OCI-LY3 (cell line): ENCODE results near the gene SGPL1.

Experiments used
- H2AFZ ChIP-seq: fragments of 200-600, 300-600 bp; shearing (Covaris generic); 2 replicates; pipeline ENCODE4 v1.6.0; 2014; ENCODE audit warnings: antibody characterized with exemption, low read depth, low read length
- H3K27ac ChIP-seq: fragments of 200-600, 300-600 bp; sonication (generic); 2 replicates; pipeline ENCODE4 v1.5.1; 2014; ENCODE audit warnings: mild to moderate bottlenecking, low read length, moderate library complexity, mixed read lengths
- H3K27me3 ChIP-seq: fragments of 200-600, 300-600 bp; sonication (generic); 2 replicates; pipeline ENCODE4 v1.6.1; 2014; ENCODE audit warnings: low read depth, low read length, mixed read lengths
- H3K36me3 ChIP-seq: fragments of 200-600, 300-600 bp; sonication (generic); replicated peaks from 2 replicates; pipeline ENCODE3; 2014; ENCODE audit warnings: low read depth, low read length, mixed read lengths
- H3K4me1 ChIP-seq: fragments of 300-600, 200-600 bp; sonication (generic); 2 replicates; pipeline ENCODE4 v1.6.1; 2014; ENCODE audit warnings: low read length, mixed read lengths
- H3K4me2 ChIP-seq: fragments of 200-600, 300-600 bp; sonication (generic); 2 replicates; pipeline ENCODE4 v1.6.1; 2014; ENCODE audit warnings: low read length, mixed read lengths
- H3K4me3 ChIP-seq: fragments of 300-600, 200-600 bp; sonication (generic); 2 replicates; pipeline ENCODE4 v1.5.1; 2014; ENCODE audit warnings: antibody characterized with exemption, mild to moderate bottlenecking, low read length, moderate library complexity
- H3K79me2 ChIP-seq: fragments of 300-600, 200-600 bp; shearing (Covaris generic); 2 replicates; pipeline ENCODE4 v1.6.1; 2014; ENCODE audit warnings: mild to moderate bottlenecking, low read length, mixed read lengths
- H3K9ac ChIP-seq: fragments of 300-600, 200-600 bp; shearing (Covaris generic); 2 replicates; pipeline ENCODE4 v1.6.0; 2014; ENCODE audit warnings: mild to moderate bottlenecking, low read length, moderate library complexity
- H3K9me3 ChIP-seq: fragments of 200-600, 300-600 bp; shearing (Covaris generic); 2 replicates; pipeline ENCODE4 v1.6.1; 2014; ENCODE audit warnings: low read length, mixed read lengths; ENCODE audit not compliant: insufficient read depth
- H4K20me1 ChIP-seq: fragments of 200-600, 300-600 bp; sonication (generic); 2 replicates; pipeline ENCODE4 v1.6.1; 2016; ENCODE audit warnings: low read length, mixed read lengths; ENCODE audit not compliant: insufficient read depth
- CTCF ChIP-seq: fragments of 200-600, 300-600 bp; sonication (generic); IDR thresholded peaks from 2 replicates; pipeline ENCODE4 v1.5.1; 2014; ENCODE audit warnings: antibody characterized with exemption, low read length, low read depth
- EZH2phosphoT487 ChIP-seq: fragments of 200-600 bp; shearing (Covaris generic); IDR thresholded peaks from 2 replicates; pipeline ENCODE4 v1.6.1; 2018; ENCODE audit warnings: antibody characterized with exemption, mixed run types, low read depth

The SGPL1 gene

DNA sequence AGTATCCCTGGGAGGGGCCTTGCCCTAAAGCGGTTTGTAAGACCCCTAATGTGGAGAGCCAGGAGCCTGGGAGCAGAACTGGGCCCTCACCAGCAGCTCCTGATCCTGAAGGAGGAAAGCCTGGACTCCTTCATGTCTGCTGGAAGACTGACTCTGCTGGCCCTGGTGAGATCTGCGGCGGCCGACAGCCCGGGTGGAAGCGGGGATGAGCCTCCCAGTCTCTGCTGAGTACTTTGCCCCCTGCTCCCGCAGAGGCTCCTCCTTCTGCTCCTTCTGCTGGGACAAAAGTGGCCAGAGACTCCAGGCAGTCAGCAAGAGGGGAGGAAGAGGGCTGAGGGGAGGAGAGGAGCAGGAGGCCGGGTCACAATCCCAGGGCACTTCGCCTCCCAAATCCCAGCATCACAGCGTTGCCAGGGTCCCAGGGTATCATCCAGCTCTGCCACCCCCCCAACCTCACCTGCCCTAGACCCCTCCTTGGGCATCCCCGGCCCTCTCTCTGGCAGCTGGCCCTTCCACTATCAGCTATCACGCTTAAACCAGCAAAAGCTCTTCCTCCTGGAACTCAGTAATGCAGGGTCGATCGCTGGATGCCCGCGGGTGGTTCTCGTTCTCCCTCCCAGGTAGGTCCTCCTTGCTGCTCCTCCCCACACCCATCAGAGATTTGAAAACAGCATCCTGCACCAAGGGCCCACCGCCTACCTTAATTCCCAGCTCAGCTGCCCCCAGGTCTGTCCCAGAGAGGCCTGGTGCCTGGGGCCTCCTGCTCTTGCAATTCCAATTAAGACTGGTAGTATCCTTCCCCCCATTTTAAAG lies 38.5 kb upstream of the SGPL1 start:
- TF ChIP-seq CTCF: no peak
- TF ChIP-seq EZH2phosphoT487: no peak
- Histone ChIP-seq H3K4me1 (no peaks in the 10 kb centered on the region), H3K27me3 (no peaks in the 10 kb centered on the region), H3K9me3 (no peaks in the 10 kb centered on the region), H3K4me3 (no peak overlapping the region), H4K20me1 (no peaks in the 10 kb centered on the region), H3K4me2 (no peak overlapping the region), H2AFZ (no peak overlapping the region), H3K36me3 (no peaks in the 10 kb centered on the region), H3K9ac (no peak overlapping the region), H3K27ac (no peak overlapping the region), H3K79me2 (no peaks in the 10 kb centered on the region)

- no peak overlapping the region for H3K4me2 ChIP-seq
- H3K36me3 ChIP-seq: no peaks in the 10 kb centered on the region
- no peak overlapping the region for H3K4me3 ChIP-seq
- no peaks in the 10 kb centered on the region for H3K4me1 ChIP-seq
- no peaks in the 10 kb centered on the region for H3K79me2 ChIP-seq
- no peak overlapping the region for H3K27ac ChIP-seq
- H3K9ac ChIP-seq: no peak overlapping the region
- H2AFZ ChIP-seq: no peak overlapping the region
- H3K9me3 ChIP-seq: no peaks in the 10 kb centered on the region
- no peaks in the 10 kb centered on the region for H3K27me3 ChIP-seq
- no peaks in the 10 kb centered on the region for H4K20me1 ChIP-seq
- TF ChIP-seq EZH2phosphoT487 (no peak), CTCF (no peak)
These were observed 37.4 kb upstream of the SGPL1 start for GRCh38 chr10:70778267-70778924.

DNA sequence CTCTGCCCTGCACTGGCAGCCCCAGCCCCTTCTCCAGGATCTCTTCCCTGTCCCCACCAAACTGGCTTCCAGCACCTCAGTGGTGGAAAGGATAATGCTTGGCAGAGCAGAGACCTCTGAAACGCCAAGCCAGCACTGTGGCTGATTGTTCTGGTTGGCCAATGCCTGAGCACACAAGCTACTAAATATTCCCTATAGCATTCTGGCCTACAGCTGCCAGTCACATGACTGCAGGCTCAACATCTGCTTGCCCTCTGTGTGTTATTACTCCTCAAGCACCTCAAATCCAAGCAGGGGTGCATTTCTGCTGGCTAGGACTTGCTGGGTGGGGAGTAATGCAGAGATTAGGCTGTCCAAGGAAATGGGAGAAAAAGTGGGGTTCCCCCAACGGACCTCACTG lies 36.7 kb upstream of the SGPL1 start:
- TF ChIP-seq EZH2phosphoT487: no peak
- no peak for TF ChIP-seq CTCF
- Histone ChIP-seq H3K4me3 (no peak overlapping the region), H3K36me3 (no peaks in the 10 kb centered on the region), H4K20me1 (no peaks in the 10 kb centered on the region), H3K9me3 (no peaks in the 10 kb centered on the region), H3K27ac (no peak overlapping the region), H2AFZ (no peak overlapping the region), H3K4me2 (no peak overlapping the region), H3K27me3 (no peaks in the 10 kb centered on the region), H3K4me1 (no peaks in the 10 kb centered on the region), H3K9ac (no peak overlapping the region), H3K79me2 (no peaks in the 10 kb centered on the region)

- Histone ChIP-seq H3K4me3 (no peak overlapping the region), H2AFZ (no peak overlapping the region), H3K36me3 (no peaks in the 10 kb centered on the region), H3K9me3 (no peaks in the 10 kb centered on the region), H3K9ac (no peak overlapping the region), H4K20me1 (no peaks in the 10 kb centered on the region), H3K27ac (no peak overlapping the region), H3K4me1 (no peaks in the 10 kb centered on the region), H3K27me3 (no peaks in the 10 kb centered on the region), H3K79me2 (no peaks in the 10 kb centered on the region), H3K4me2 (no peak overlapping the region)
- no peak for TF ChIP-seq CTCF
- TF ChIP-seq EZH2phosphoT487: no peak
These were observed 36.0 kb upstream of the SGPL1 start for GRCh38 chr10:70779511-70780369.
